ENCODE data around the gene EOGT. TPM values are rescaled to one million over a fixed set of nuclear protein-coding genes. Genes with fewer than 3 reads are reported as not detected.
A peak's percentile ranks its signal among the peaks of the same experiment; 100 is the strongest.

The EOGT gene
- total RNA-seq, 1 experiment from 2014 or later, result 20.1 TPM

DNA sequence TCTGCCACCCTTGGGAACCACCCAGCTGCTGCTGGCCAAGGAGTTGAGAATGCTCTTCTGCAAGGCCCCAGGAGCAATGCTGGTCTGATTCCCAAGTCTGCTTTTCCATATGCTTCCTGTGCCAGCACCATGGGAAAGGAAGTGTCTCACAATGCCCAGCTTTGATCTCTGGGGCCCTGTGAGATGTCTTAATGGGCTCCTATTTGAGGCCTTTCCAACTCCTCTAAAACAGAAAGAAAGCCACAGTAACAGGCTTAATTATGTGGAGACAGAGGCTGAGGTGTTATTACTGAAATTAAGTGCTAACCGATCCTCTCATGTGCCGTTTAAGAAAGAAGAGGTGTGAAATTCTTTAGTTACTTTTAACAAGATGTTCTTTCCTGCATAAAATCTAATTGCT is 4.5 kb downstream of the EOGT start:
- TF ChIP-seq, protein P1, sequence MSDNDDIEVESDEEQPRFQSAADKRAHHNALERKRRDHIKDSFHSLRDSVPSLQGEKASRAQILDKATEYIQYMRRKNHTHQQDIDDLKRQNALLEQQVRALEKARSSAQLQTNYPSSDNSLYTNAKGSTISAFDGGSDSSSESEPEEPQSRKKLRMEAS (IDR thresholded peaks at IDR 0.05), result no peak
- TF ChIP-seq TCF7L2 (IDR thresholded peaks at IDR 0.05; ENCODE audit: borderline replicate concordance, extremely low read depth, insufficient read depth, insufficient read length), result peak; percentile 17
- Histone ChIP-seq H4K20me1 (ENCODE audit: insufficient read depth) (no peaks in the 10 kb centered on the region), H3K79me2 (ENCODE audit: insufficient read depth, low read length) (no peaks in the 10 kb centered on the region), H3K9ac (ENCODE audit: low read length) (no peak overlapping the region), H3K9me3 (ENCODE audit: control insufficient read depth in 1 of 2, insufficient read depth in 1 of 2, low read depth in 1 of 2, low read length in 2 of 2) (no peaks in the 10 kb centered on the region), H3K36me3 (ENCODE audit: control insufficient read depth in 1 of 2, insufficient read depth in 2 of 2, low read length in 2 of 2) (peaks cover 4 to 21% of the 10 kb centered on the region in 2 experiments; a peak in 3 of 4 replicates), H3K27me3 (ENCODE audit: insufficient read depth, low read length) (no peaks in the 10 kb centered on the region), H3K4me3 (replicated peaks in 1 of 2; ENCODE audit: low read depth in 1 of 2, low read length in 2 of 2) (no peak overlapping the region), H3K4me2 (ENCODE audit: low read length) (no peak overlapping the region), H3K27ac (ENCODE audit: low read depth, low read length) (no peak overlapping the region), H3K9me2 (ENCODE audit: insufficient read depth) (no peaks in the 10 kb centered on the region), H3K4me1 (ENCODE audit: control insufficient read depth in 1 of 2, insufficient read depth in 2 of 2, low read length in 2 of 2) (peaks cover 0 to 11% of the 10 kb centered on the region in 2 experiments; a peak in 3 of 4 replicates), H2AFZ (ENCODE audit: low read depth, low read length, poor library complexity, severe bottlenecking) (no peak overlapping the region)
- ChIA-PET POLR2A (no interaction called here), CTCF (no interaction called here), RAD21 (ENCODE audit: low non-redundant PET in 1 of 2, low total read pairs in 2 of 2, uncharacterized antibody in 2 of 2, unreplicated experiment in 2 of 2) (no interaction called here)
- no TSS peak for BruUV-seq (replicated peaks)
- intact Hi-C loops (cut with micrococcal nuclease), result no loop called here
- DNase-seq (ENCODE audit: low read depth, low spot score), result no peak
- no peak for ATAC-seq

DNA sequence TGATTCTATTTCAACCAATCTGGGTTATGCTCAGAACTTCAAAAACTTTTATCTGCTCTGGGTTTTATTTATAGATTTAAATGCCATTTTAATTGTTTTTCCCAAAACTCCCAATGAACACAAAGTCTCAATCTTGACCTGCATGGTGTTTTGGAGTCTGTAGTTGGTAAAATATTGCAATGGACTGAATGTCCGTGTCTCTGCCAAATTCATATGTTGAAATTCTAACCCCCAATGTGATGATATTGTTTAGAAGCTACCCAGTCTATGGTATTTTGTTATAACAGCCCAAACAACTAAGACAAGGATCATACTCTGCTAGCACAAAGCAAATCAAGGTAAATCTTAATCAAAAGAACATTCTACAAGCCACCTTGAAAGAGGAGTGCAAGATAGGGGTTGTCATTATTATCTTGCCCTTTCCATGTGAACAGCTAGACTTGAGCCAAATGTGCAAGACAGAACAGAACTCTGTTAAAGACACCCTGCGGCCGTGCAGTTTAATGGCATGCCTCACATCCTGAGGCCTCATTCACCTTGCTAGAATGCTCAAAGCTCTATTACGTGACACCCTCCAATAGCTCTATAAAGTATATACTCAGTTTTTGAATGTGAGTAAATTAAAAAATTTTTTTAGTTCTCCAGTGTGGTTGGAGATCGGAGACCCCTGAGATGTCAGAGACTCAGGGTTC is 7.5 kb downstream of the EOGT start:
- Histone ChIP-seq H2AFZ (ENCODE audit: low read depth, low read length, poor library complexity, severe bottlenecking) (no peak overlapping the region), H3K36me3 (ENCODE audit: control insufficient read depth in 1 of 2, insufficient read depth in 2 of 2, low read length in 2 of 2) (peaks cover 11 to 24% of the 10 kb centered on the region in 2 experiments; a peak in 3 of 4 replicates), H3K79me2 (ENCODE audit: insufficient read depth, low read length) (no peaks in the 10 kb centered on the region), H3K4me2 (ENCODE audit: low read length) (no peak overlapping the region), H3K9me3 (ENCODE audit: control insufficient read depth in 1 of 2, insufficient read depth in 1 of 2, low read depth in 1 of 2, low read length in 2 of 2) (no peaks in the 10 kb centered on the region), H3K9me2 (ENCODE audit: insufficient read depth) (no peaks in the 10 kb centered on the region), H3K27me3 (ENCODE audit: insufficient read depth, low read length) (no peaks in the 10 kb centered on the region), H3K4me3 (replicated peaks in 1 of 2; ENCODE audit: low read depth in 1 of 2, low read length in 2 of 2) (no peak overlapping the region), H3K27ac (ENCODE audit: low read depth, low read length) (no peak overlapping the region), H4K20me1 (ENCODE audit: insufficient read depth) (no peaks in the 10 kb centered on the region), H3K9ac (ENCODE audit: low read length) (no peak overlapping the region), H3K4me1 (ENCODE audit: control insufficient read depth in 1 of 2, insufficient read depth in 2 of 2, low read length in 2 of 2) (no peaks in the 10 kb centered on the region)
- ChIA-PET POLR2A (no interaction called here), RAD21 (ENCODE audit: low non-redundant PET in 1 of 2, low total read pairs in 2 of 2, uncharacterized antibody in 2 of 2, unreplicated experiment in 2 of 2) (no interaction called here), CTCF (no interaction called here)
- DNase-seq (ENCODE audit: low read depth, low spot score) (no peak), ATAC-seq (no peak)
- BruUV-seq (replicated peaks), result no TSS peak
- TF ChIP-seq, protein P2, sequence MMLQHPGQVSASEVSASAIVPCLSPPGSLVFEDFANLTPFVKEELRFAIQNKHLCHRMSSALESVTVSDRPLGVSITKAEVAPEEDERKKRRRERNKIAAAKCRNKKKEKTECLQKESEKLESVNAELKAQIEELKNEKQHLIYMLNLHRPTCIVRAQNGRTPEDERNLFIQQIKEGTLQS (IDR thresholded peaks at IDR 0.05), result no peak
- TF ChIP-seq, protein P3, sequence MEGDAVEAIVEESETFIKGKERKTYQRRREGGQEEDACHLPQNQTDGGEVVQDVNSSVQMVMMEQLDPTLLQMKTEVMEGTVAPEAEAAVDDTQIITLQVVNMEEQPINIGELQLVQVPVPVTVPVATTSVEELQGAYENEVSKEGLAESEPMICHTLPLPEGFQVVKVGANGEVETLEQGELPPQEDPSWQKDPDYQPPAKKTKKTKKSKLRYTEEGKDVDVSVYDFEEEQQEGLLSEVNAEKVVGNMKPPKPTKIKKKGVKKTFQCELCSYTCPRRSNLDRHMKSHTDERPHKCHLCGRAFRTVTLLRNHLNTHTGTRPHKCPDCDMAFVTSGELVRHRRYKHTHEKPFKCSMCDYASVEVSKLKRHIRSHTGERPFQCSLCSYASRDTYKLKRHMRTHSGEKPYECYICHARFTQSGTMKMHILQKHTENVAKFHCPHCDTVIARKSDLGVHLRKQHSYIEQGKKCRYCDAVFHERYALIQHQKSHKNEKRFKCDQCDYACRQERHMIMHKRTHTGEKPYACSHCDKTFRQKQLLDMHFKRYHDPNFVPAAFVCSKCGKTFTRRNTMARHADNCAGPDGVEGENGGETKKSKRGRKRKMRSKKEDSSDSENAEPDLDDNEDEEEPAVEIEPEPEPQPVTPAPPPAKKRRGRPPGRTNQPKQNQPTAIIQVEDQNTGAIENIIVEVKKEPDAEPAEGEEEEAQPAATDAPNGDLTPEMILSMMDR (IDR thresholded peaks at IDR 0.05 in 2 of 3, conservative IDR thresholded peaks at IDR 0.05 in 1 of 3; ENCODE audit: borderline replicate concordance in 1 of 3, insufficient read depth in 1 of 3, low read depth in 2 of 3, low read length in 2 of 3), result no peak
- no peak for TF ChIP-seq ELF1 (IDR thresholded peaks at IDR 0.05; ENCODE audit: borderline replicate concordance, low read depth)
- TF ChIP-seq TCF7L2 (IDR thresholded peaks at IDR 0.05; ENCODE audit: borderline replicate concordance, extremely low read depth, insufficient read depth, insufficient read length), result no peak
- TF ChIP-seq ZNF274 (IDR thresholded peaks at IDR 0.05; ENCODE audit: low read depth, low read length), result no peak
- no peak for TF ChIP-seq JUND (IDR thresholded peaks at IDR 0.05)
- no peak for TF ChIP-seq EGR1 (IDR thresholded peaks at IDR 0.05; ENCODE audit: low read depth)
- no peak for TF ChIP-seq SRF (IDR thresholded peaks at IDR 0.05; ENCODE audit: low read depth)
- TF ChIP-seq SP1 (IDR thresholded peaks at IDR 0.05; ENCODE audit: low read depth), result no peak
- TF ChIP-seq SIN3A (IDR thresholded peaks at IDR 0.05; ENCODE audit: low read depth), result no peak
- TF ChIP-seq CEBPB (IDR thresholded peaks at IDR 0.05; ENCODE audit: low read depth), result no peak
- no peak for TF ChIP-seq EZH2phosphoT487 (IDR thresholded peaks at IDR 0.05; ENCODE audit: borderline replicate concordance)
- intact Hi-C loops (cut with micrococcal nuclease), result no loop called here

Data from HCT116 (cell line).